Measurements from ENCODE around the gene NT5C3A.

Gene NT5C3A

DNA sequence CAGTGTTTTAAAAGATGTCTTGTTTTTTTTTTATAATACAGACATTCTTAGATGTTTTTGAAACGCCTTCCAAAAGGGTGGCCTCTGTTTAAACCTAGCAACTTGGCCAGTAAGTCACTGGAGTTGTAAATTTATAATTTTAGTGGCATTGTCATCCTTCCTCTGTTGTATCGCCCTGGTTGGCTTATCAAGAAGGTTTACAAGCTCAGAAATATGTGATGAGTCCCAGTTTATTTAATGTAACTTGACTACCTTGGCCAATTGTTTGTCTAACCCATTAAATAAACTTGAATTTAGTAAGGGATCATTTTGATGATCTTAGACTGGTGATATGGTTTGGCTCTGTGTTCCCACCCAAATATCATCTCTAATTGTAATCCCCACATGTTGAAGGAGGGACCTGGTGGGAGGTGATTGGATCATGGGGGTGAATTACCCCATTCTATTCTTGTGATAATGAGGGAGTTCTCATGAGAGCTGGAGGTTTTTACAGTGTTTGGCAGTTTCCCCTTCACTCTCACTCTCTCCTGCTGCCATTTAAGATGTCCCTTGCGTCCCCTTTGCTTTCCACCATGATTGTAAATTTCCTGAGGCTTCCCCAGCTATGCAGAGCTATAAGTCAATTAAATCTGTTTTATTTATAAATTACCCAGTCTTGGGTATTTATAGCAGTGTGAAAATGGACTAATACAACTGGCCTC, 13.4 kb upstream of the NT5C3A start:
- DNase-seq (ENCODE audit: low read depth, low spot score): no peak

DNA sequence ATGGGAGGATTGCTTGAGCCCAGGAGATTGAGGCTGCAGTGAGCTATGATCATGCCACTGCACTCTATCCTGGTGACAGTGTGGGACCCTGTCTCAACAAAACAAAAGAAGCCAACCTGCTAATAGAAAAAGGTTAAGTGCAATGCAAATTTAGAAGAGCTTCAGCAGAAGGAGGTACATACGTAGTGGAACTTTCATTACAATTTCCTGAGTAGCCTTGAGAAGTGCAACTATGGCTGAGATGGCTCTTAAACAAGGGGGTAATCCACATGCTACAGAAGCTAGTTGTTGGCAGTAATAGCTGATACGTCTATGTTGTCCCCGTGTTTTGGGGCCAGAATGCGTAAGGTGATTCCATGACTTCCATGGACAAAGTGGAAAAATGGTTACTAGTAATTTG, 10.7 kb upstream of the NT5C3A start:
- no peak for DNase-seq (ENCODE audit: low read depth, low spot score)

DNA sequence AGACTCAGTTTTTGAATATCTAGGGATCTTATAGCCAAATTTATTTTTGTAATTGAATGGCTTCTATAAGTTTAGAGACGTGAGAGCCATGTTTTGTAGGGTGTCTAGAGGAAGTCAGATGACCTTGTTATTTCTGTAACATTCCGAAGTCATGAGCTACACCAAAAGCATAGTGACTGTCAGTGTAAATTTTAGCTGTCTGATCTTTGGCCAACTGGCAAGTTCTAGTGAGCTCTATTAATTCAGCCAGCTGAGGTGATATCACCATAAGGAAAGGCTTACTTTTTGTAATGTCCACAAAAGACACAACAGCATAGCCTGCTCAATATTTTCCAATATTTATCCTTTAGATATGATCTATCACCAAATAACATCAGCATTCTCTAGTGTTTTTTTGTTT, 9.9 kb upstream of the NT5C3A start:
- no peak for DNase-seq (ENCODE audit: low read depth, low spot score)

DNA sequence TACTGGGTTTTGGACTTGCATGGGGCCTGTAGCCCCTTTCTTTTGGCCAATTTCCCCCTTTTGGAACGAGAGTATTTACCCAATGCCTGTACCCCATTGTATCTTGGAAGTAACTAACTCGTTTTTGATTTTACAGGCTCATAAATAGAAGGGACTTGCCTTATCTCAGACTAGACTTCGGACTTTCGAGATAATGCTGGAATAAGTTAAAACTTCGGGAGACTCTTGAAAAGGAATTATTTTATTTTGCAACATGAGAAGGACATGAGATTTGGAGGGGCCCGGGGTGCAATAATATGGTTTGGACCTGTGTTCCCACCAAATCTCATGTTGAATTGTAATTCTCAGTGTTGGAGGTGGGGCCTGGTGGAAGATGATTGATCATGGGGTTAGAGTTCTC, 8.3 kb upstream of the NT5C3A start:
- DNase-seq (ENCODE audit: low read depth, low spot score): no peak

DNA sequence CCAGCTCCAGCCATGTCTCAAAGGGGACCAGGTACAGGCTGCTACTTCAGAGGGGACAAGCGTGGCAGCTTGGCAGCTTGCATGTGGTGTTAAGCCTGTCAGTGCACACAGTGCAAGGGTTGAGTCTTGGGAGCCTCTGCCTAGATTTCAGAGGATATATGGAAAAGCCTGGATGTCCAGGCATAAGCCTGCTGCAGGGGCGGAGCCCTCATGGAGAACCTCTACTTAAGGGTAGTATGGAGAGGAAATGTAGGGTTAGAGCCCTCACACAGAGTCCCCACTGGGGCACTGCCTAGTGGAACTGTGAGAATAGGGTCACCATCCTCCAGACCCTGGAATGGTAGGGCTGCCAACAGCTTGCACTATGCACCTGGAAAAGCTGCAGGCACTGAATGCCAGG, 7.7 kb upstream of the NT5C3A start:
- no peak for DNase-seq (ENCODE audit: low read depth, low spot score)

DNA sequence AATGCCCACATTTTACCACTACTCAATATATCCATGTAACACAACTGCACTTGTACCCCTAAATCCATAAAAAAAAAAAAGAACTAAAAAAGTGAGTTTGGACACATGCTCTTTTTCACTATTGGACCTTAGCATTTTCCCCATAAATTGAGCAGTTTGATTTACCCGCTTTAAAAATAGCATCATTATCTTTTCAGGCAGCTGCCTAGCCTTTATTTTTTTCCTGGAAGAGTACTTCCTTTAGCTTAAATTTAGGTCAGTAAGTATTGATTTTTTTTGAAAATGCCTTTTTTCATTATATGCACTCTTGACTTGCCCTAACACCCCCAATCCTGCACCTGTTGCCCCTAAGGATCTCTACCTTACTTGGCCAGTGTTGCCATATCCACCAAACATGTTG, 5.3 kb upstream of the NT5C3A start:
- no peak for DNase-seq (ENCODE audit: low read depth, low spot score)

DNA sequence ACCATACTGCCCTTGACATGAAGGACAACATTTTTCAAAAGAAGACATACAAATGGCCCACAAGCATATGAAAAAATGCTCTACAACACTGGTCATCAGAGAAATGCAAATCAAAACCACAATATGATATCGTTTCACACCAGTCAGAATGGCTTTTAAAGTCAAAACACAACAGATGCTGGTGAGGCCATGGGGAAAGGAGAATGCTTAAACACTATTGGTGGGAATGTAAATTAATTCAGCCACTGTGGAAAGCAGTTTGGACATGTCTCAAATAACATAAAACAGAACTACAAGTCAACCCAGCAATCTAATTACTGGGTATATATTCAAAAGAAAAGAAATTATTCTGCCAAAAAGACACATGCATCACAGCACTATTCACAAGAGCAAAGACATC, 4.2 kb upstream of the NT5C3A start:
- no peak for DNase-seq (ENCODE audit: low read depth, low spot score)

DNA sequence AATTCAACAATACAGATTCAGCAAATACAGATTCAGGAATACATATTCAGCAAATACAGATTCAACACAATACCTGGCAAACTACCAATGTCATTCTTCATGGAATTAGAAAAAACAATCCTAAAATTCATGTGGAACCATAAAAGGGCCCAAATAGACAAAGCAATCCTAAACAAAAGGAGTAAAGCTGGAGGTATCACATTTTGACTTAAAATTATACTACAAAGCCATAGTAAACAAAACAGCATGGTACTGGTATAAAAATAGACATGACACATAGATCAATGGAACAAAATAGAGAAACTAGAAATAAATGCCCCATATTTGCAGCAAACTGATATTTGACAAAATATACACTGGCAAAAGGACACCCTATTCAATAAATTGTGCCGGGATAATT, 3.4 kb upstream of the NT5C3A start:
- no peak for DNase-seq (ENCODE audit: low read depth, low spot score)

DNA sequence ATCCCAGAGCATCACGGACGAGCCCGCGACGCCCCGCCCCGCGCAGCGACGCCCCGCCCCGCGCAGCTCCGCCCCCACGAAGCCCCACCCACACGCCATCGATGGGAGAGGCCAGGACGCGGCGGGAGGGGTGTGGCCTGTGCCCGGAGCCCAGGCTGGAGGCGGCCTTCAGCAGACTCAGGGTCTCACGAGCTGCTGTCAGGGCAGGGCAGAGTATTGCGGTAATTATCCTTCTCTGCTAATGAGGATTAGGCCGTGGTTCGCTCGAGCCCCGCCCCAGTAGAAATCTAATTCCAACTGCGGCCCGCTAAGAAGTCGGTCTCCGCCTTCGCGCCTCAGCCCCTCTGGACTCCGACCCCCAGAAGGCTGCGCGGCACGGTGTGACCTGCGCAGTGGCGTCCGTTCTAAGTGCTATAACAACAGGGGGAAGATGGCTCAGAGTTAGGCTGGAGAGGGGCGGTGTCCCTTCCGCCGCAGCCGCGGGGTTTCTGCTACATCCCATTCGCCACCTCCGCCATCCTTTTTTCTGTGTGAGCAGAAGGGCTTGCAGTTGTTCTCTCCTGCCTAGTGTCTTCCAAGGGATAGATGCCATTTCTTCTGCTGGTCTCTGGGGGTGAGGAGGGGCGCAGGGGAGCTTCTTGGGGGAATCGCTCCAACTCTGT, 337 bp upstream of the NT5C3A start:
- DNase-seq (ENCODE audit: low read depth, low spot score): peak; percentile 80

DNA sequence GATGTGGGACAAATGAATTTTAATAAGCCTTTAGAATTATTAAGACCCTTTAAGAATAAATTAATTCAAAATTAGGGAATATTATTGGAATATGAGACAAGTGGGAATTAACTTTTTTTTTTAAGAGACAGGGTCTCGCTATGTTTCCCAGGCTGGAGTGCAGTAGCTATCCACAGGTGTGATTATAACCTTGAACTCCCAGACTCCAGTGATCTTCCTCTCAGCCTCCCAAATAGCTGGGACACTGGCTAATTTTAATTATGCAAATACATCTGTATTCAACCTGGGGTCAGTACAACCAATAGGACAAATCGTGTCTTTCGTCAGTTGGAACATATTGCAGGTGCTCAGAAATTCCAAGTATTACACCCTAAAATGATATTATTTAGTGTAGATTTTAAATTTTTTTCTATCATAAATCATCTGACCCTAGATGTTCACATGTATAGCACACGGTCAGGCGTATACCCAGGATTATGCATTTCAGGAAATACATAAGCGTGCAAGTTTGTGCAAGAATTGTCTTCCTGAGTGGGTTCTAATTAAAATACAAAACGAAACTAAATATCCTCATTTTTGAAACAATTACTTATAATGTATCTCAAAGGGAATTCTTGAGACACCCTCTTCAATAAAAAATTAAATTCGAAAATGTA, 1.2 kb downstream of the NT5C3A start:
- no peak for DNase-seq (ENCODE audit: low read depth, low spot score)

DNA sequence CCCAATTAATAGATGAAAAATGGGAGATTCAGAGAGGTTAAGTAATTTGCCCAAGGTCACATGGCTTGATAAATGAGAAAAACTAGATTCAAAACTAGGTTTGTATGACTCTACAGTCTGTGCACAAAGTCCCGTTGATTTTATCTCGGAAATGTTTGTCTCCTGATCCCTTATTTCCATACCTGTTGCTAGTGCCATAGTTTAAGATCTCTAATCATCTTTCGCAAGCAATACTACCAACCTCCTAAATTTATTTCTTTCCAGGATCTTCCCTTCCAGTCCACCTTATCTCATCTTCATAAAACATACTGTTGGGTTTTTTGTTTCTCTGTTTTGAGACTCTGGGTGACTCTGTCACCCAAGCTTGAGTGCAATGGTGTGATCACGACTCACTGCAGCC, 2.9 kb downstream of the NT5C3A start:
- no peak for DNase-seq (ENCODE audit: low read depth, low spot score)

DNA sequence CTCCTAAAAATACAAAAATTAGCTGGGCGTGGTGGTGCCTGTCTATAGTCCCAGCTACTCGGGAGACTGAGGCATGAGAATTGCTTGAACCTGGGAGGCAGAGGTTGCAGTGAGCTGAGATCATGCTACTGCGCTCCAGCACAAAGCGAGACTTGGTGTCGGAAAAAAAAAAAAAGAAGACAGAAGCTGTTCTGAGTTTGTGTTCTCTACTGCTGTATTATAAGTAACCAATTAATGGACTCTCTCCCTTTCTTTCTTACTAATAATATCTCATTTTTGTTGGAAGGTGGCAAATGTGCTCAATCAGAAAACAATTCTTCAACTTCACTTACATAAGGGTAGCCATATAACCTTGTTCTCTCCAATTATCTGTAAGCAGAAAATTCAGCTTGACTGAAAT, 7.4 kb downstream of the NT5C3A start:
- DNase-seq (ENCODE audit: low read depth, low spot score): no peak

DNA sequence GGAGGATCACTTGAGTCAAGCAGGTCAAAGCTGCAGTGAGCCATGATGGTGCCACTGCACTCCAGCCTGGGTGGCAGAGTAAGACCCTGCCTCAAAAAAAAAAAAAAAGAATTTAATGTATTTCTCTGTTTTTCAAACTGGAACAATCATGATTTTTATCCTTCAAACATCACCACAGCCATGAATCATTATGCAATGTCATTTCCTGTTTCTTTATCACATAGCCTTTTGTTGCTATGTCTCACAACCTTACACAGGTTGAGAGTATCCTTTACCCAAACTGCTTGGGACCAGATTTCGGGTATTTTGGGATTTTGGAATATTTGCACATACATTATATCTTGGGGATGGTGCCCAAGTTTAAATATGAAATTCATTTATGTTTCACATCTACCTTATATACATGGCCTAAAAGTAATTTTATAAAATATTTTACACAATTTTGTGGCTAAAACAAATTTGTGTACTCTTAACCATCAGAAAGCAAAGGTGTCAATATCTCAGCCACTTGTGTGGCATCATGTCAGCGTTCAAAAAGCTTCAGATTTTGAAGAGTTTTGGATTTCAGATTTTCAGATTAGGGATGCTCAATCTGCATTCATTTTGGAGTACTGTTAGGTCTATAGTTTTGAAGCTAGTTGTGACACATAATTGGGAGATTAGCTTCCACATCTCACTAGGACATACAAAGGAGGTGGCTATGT, 8.2 kb downstream of the NT5C3A start:
- DNase-seq (ENCODE audit: low read depth, low spot score): no peak

DNA sequence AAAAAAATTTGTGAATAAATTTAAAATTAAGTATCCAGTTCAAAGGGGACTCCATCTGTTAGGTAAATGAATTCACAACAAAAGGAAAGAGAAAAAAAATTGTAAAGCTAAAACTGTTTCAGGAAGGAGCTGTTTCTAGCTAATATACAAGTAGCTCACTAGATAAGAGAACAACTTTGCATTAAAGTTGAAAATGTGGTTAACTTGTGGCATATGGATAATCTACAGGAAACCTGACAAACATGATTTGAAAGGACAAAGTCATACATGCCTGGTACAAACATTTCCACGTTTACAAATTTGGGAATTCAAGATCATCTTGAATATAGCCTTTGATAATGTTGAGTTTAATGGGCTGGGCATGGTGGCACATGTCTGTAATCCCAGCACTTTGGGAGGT, 8.9 kb downstream of the NT5C3A start:
- no peak for DNase-seq (ENCODE audit: low read depth, low spot score)

DNA sequence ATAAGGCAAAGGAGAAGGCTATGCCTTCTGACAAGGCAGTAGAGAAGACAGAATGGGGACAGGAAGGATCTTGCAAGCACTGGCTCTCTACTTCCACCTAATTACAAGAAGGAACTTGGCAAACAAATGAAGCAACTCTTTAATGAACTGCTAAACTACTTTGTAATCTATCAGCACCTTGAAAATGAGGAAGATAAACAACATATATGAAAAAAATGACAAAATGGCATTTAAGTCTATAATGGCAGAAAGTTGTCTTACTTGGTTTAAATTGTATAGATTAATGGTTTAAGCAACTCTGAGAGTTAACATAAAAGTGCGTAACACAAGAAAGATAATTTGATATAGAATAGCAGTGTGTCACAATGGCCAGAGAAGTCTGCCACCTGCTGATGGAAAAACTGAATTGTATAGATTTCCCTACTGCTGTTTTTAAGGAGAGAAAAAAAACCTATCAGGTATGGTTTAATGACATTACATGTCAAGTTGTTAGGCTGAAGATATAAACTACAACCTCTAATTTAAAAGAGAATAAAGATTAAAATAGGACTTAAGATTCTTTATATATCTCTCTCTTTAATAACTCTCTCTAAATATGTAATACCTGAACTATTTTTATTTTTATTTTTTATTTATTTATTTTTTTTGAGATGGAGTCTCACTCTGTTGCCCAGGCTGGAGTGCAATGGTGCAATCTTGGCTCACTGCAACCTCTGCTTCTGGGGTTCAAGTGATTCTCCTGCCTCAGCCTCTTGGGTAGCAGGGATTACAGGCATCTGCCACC, 11.8 kb downstream of the NT5C3A start:
- DNase-seq (ENCODE audit: low read depth, low spot score): no peak

DNA sequence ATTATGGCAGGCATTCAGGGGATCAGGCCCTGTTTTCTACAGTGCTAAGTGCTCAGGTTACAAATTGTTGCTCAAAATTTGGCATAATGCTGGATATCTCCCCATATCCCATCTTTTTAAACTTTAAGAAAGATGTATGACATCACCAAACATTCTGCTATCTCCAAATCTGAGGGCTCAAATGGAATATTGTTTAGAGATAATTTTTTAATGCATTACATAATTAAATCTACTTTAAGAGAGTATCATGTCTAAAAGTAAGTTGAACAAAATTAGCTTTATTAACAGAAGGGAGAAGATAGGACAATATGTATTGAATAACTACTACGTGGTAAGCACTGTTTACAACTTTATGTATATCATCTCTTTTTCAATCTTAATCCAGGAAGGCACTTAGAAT, 13.9 kb downstream of the NT5C3A start:
- no peak for DNase-seq (ENCODE audit: low read depth, low spot score)

DNA sequence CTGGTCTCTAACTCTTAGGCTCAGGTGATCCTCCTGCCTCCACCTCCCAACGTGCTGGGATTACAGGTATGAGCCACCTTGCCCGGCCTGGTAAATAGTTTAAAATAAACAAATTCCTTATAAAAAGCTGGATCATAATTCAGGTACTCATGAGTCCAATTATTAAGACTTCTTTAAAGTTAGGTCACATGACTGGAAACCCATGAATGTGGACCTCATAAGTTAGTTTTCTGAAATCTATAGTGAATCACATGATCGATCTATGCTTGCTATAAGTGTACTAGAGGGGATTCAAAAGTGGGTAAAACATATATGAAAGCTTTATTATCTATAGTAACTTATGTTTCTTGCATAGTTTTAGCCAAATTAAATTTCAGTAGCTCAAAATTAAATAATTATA, 14.3 kb downstream of the NT5C3A start:
- no peak for DNase-seq (ENCODE audit: low read depth, low spot score)

DNA sequence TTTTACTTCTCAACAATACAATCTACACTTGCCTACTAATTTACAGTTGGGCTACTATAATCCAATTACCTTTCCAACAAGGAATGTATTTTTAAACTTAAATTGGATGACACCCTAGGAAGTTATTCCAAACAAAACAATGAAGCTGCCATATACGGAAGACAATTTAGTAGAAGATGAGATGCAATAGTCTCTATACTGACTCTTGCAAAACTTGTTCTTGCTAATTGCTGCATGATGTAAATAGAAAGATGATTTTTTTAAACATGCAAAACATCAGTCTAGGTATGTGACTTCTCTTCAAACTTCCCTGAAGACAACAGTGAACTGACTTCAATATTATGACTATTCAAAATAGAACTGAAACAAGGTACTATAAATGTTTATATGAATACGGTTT, 17.6 kb downstream of the NT5C3A start:
- DNase-seq (ENCODE audit: low read depth, low spot score): no peak

DNA sequence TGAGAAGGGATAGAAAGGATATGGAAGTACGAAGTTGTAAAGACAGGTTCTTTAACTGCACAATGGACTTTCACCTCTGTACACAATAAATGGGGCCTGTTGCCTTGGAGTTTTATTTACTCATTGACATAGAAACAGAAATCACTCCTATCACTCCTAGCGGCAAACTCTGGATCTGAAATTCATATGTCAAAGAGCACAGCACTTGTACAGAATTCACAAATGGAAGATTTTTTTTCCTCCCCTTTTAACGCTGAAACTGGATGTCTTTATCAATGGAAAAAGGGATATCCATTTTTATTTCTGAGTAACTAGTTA, 18.2 kb downstream of the NT5C3A start:
- no peak for DNase-seq (ENCODE audit: low read depth, low spot score)

DNA sequence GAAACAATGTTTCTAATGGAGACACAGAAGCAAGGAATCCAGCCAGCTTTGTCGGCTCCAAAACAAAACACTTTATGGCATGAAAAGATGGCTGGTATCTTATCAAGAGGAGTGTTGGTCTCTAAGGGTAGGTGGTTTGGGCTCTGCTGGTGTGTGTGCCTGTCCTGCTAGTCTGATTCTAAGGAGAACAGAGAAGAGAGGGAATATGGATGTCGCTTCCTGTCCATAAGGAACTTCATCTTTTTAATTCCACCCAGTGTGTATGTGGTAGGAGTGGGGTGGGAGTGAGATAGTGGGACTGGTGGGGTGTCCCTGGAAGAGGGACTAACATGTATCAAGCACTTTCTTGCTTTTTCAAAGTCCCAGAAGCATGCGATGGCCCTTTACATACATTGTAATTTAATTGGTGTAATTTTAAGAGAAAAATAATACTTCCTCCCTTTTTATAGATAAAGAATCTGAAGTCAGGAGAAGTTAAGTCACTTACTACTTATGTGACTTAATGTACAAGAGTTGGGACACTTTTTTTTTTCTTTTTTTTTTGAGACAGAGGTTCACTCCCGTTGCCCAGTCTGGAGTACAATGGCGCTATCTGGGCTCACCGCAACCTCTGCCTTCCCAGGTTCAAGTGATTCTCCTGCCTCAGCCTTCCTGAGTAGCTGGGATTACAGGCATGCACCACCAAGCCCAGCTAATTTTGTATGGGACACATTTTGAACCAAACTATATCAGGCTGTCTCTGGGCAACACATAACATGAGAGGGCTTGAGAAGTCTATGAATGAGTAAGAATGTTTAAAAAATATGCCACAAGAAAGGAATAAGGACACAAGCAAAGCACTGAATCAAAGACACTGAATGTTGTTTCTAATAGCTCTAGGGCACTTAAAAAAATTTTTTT, 18.8 kb downstream of the NT5C3A start:
- no peak for DNase-seq (ENCODE audit: low read depth, low spot score)

All from activated naive CD8-positive, alpha-beta T cell treated with anti-CD3 and anti-CD28 coated beads, Interleukin-2, amount 50 U/mL, for 16 hours (primary cell).